H1 (cell line): ENCODE results near the gene ACAP1.

Source experiments
- JUN ChIP-seq: IDR thresholded peaks from 2 replicates; pipeline ENCODE4 v1.6.1; 2011; ENCODE audit warnings: low read depth, mild to moderate bottlenecking, improper control_type of control experiment, low read length
- MAFK ChIP-seq: IDR thresholded peaks from 2 replicates; pipeline ENCODE4 v1.6.1; 2012; ENCODE audit warnings: low read depth, mild to moderate bottlenecking, improper control_type of control experiment, low read length
- POLR2AphosphoS5 ChIP-seq: IDR thresholded peaks from 2 replicates; pipeline ENCODE4 v1.6.1; 2011; ENCODE audit warnings: low read depth, low read length
- SIN3A ChIP-seq, 2 experiments: IDR thresholded peaks in 1 of 2; conservative IDR thresholded peaks in 1 of 2; 2 replicates each; pipeline ENCODE4 v1.6.1; 2011 to 2012; ENCODE audit warnings: low read length in 2 of 2, improper control_type of control experiment in 1 of 2, low read depth in 1 of 2, mild to moderate bottlenecking in 1 of 2
- TEAD4 ChIP-seq: IDR thresholded peaks from 2 replicates; pipeline ENCODE4 v1.6.1; 2012; ENCODE audit warnings: low read depth, low read length, inconsistent platforms, mixed read lengths
- TF ChIP-seq, protein P1 (sequence below): IDR thresholded peaks from 2 replicates; pipeline ENCODE4 v1.6.1; 2011; ENCODE audit warnings: low read length, improper control_type of control experiment
- TF ChIP-seq, protein P2 (sequence below), 3 experiments: IDR thresholded peaks; 1 replicate in 2 of 3; 2 replicates in 1 of 3; pipeline versions ENCODE4 v1.5.1 to v1.6.1; 2011; ENCODE audit warnings: low read length in 3 of 3, mild to moderate bottlenecking in 3 of 3, inconsistent platforms in 2 of 3, low read depth in 1 of 3, moderate library complexity in 1 of 3; ENCODE audit not compliant: insufficient read depth in 1 of 3; ENCODE audit errors: control extremely low read depth in 1 of 3

- no peak for TF ChIP-seq JUN
- TF ChIP-seq MAFK = no peak
- TF ChIP-seq, protein P1, sequence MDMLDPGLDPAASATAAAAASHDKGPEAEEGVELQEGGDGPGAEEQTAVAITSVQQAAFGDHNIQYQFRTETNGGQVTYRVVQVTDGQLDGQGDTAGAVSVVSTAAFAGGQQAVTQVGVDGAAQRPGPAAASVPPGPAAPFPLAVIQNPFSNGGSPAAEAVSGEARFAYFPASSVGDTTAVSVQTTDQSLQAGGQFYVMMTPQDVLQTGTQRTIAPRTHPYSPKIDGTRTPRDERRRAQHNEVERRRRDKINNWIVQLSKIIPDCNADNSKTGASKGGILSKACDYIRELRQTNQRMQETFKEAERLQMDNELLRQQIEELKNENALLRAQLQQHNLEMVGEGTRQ = no peak
- TF ChIP-seq TEAD4 = no peak
- no peak for TF ChIP-seq SIN3A (conservative IDR thresholded peaks at IDR 0.05 in 1 of 2, IDR thresholded peaks at IDR 0.05 in 1 of 2; ENCODE audit: low read depth in 1 of 2, low read length in 2 of 2)
- TF ChIP-seq, protein P2, sequence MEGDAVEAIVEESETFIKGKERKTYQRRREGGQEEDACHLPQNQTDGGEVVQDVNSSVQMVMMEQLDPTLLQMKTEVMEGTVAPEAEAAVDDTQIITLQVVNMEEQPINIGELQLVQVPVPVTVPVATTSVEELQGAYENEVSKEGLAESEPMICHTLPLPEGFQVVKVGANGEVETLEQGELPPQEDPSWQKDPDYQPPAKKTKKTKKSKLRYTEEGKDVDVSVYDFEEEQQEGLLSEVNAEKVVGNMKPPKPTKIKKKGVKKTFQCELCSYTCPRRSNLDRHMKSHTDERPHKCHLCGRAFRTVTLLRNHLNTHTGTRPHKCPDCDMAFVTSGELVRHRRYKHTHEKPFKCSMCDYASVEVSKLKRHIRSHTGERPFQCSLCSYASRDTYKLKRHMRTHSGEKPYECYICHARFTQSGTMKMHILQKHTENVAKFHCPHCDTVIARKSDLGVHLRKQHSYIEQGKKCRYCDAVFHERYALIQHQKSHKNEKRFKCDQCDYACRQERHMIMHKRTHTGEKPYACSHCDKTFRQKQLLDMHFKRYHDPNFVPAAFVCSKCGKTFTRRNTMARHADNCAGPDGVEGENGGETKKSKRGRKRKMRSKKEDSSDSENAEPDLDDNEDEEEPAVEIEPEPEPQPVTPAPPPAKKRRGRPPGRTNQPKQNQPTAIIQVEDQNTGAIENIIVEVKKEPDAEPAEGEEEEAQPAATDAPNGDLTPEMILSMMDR (IDR thresholded peaks at IDR 0.05; ENCODE audit: control extremely low read depth in 1 of 3, insufficient read depth in 1 of 3, low read depth in 1 of 3, low read length in 3 of 3) = no peak
- no peak for TF ChIP-seq POLR2AphosphoS5
Measured at GRCh38 chr17:7348478-7349242, 12.3 kb downstream of the ACAP1 start.
